Umbilical cord (tissue), 2 donors: ENCODE data around the gene PLA2G4E. TPM values are rescaled to one million over a fixed set of nuclear protein-coding genes. Genes with fewer than 3 reads are reported as not detected.
A peak's percentile ranks its signal among the peaks of the same experiment; 100 is the strongest.

Experiments used
- DNase-seq: peaks from one replicate; pipeline ENCODE4 v3.0.0-alpha.2; 2015; ENCODE audit warnings: low spot score
- total RNA-seq: library from RNA; depleted of rRNA; stranded (reverse); fragments of >200 nt; gene quantifications from one replicate; pipeline ENCODE4 v1.2.3, GENCODE V29; 2014; ENCODE audit warnings: low replicate concordance; ENCODE audit not compliant: insufficient read depth

PLA2G4E gene
- total RNA-seq, 1 donor from 2014 or later: 0.72 TPM

DNA sequence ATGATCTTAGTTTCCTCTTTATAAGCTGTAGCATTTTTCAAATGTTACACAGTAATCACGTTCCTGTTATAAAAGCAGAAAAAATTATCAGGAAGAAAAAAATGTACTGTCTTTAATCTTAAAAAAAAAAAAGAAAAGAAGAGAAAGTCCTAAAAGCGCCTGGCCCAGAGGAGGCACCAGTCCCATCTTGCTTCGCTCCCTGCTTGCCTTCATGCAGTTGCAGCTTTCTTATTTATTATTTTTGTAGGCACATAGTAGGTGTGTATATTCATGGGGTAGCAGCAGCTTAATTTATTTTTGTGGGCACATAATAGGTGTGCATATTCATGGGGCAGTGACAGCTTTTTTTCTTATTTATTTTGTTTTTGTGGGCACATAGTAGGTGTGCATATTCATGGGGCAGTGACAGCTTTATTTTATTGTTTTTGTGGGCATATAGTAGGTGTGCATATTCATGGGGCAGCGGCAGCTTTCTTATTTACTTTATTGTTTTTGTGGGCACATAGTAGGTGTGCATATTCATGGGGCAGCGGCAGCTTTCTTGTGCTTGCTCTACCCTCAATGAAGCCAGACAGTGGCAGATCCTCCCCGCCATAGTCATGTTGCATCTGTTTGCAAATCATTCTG is 43.0 kb downstream of the PLA2G4E start:
- no peak for DNase-seq

DNA sequence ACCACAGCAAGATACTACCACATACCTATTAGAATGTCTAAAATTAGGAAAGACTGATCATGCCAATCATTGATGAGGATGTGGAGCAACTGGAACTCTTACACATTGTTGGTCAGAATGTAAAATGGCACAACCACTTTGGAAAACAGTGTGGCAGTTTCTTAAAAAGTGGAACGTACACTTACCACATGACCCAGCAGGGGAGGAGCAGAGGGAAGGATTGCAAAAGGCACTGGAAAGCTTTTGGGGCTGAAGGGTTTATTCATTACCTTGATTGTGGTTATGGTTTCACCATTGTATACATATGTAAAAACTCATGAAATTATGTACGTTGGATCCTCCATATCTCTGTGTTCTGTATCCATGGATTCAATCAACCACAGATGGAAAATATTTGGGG is 45.2 kb downstream of the PLA2G4E start:
- no peak for DNase-seq

DNA sequence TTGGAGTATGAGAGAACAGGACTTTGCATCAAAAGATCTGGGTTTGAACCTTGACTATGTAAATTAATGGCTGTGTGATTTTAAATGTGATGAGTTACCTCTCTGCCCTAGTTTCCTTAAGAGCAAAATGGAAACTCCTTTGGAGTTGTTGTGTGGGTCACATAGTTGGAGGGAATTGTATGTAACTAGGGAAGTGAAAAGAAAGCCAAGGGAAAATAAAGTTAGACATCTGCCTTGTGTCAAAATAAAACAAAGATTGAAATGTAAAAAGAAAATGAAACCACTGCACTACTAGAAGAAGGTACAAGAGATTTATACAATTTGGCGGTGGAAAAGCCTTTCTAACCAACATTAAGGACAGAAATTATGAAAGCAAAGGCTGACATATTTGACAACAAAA is 46.8 kb downstream of the PLA2G4E start:
- no peak for DNase-seq

DNA sequence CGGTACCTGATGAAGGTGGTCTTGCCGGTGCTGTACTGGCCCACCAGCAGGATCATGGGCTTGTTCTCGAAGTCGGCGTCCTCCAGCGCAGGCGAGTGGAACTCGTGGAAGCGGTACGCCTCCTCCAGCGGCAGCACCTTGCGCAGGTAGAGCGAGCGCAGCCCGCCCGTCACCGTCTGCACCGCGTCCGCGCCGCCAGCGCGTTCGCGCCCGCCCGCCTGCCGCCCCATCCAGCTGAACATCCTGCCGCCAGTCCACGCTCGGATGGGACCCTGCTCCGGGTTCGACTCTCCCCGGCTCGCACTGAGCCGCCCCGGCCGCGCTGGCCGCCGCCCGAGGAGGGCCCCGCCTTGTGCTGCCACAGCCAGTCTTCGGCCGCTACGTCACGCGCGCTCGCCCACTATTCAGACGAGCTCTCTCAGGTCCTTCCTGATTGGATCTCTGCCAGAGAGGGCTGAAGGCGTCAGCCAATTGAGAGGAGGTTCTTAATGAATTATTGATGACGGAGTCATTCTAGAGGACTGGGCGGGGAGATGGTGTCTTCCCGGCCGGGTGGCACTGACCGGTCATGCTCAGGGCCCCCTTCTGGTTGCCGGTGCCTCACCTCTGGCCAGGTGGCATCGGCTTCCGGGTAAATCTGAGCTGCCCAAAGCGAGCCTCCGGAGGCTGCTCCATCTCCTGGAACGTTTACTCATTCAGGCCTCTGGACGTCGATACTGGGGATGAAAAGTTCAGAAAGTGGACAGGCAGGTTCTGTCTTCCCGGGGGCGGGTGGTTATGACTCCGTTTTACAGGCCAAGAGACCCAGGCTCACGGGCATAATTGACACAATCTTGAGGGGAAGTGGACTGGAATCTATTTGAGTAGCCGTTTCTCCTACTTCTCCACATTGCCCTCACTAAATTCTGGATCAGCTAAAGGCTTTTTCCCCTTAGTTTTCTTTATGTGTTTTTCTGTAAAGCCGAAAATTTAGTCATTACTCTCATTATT is 48.3 kb downstream of the PLA2G4E start, which contains the start of gene EHD4:
Gene EHD4 (minus strand): TSS at position 305 of the 990 bp plus-strand sequence. CDS start 63 bp downstream, at position 242.
- peak; percentile 99 for DNase-seq

DNA sequence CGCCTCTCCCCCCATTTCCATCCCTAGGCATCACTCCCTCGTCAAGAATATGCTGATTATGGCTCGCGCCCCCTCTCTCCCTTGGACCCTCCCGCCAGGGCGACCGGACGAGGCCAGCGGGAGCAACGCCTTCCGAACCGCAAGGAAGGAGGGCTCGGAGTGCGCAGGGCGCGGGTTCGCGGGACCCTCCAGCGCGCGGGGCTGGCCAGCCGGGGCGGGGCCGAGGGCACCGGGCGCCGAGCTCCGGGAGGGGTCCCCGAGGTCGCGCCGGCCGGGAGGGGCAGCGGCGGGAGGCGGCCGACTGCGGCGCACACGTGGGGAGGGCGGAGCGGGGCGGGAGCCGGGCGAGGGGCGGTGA is 49.0 kb downstream of the PLA2G4E start:
- peak; percentile 28 for DNase-seq

DNA sequence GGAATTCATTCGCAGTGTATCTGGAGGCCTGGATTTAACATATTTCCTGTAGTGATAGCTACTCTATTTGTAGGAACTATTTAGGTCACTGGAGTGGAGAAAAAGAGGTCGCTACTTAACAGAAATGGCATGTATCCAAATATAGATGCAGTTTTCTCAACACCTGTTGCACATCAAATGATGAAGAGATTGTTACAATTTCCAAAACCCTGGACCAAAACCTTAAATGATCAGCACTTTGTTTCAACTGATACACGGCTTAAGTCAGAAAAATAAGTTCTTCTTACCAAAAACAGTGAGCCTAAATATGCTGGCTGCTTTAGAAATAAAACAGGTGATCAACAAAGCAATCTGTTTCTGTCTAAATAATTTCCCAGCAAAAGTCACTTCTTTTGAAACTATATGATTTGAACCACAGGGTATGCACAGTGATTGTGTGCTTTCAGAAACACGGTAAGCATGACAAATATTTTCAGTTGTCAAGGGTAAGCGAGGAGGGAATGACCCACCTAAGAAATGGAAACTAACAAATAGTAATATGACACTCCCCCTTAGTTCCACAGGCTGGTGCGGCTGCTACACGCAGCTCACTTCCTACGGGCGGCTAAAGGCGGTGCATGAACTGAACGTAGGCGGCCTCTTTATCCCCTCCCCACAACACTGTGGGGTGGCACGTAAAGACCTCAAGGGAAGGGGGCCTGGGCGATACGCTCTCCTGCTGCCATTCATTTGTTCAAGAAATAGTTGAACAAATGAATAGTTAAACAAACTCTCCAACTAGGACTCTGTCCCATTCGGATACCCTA is 49.5 kb downstream of the PLA2G4E start:
- DNase-seq: peak; percentile 77

DNA sequence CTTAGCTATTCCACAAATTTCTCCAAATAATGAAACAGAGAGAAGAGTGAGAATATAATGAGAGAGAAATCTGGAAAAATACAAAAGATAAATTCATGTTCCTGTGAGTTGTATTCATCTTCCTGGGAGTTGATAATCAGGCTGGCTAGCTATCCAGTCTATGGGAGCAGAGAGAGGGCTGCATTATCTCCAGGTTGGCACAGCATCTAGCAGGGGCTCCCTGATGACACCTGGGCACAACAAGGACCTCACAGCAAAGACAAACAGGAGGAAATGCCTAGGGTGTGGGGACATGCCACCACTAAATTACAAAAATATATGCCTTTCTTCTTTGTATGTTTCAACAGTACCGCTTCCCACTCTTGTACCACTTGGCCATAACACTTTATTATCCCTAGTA is 50.4 kb downstream of the PLA2G4E start:
- no peak for DNase-seq

DNA sequence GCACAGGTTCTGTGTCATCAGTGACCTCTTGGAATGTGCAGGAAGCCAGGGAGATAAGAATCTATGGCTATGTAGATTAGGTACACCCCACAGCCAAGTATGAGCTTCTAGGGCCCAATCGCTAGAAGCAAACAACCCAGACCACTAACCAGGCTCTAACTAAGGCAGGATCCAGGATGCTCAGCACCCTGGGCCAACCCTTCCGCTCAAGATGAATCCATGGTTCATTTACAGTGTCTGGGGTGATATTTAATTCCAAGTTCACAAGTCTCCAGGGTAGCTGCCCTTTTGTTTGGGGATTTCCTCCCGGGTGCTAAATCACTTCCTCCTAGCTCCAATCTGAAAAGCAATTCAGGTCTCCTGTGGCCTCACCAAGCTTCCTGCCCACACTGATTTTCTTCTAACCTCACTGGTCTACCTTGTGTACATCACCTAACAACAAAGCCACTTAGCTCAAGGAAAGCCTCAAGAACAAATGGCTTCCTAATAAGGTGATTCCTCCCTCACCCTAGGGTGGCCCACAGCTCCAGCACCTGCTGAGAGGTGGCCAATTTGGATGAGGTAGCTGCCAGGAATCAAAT is 50.9 kb downstream of the PLA2G4E start:
- DNase-seq: no peak

DNA sequence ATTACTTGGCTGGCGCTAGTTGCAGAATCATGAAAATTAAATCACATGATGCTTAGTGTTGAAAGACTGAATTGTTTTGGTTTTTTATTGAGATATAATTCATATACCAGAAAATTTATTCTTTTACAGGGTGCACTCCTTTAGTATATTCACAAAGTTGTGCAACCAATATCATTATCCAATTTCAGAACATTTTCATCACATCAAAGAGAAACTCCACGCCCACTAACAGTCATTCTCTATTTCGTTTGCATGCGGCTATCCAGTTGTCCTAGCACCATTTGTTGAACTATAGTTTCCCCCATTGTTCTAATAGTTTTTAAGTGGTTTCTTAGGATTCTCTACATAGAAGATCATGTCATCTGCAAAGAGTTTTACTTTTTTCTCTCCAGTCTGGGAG is 52.1 kb downstream of the PLA2G4E start:
- no peak for DNase-seq

DNA sequence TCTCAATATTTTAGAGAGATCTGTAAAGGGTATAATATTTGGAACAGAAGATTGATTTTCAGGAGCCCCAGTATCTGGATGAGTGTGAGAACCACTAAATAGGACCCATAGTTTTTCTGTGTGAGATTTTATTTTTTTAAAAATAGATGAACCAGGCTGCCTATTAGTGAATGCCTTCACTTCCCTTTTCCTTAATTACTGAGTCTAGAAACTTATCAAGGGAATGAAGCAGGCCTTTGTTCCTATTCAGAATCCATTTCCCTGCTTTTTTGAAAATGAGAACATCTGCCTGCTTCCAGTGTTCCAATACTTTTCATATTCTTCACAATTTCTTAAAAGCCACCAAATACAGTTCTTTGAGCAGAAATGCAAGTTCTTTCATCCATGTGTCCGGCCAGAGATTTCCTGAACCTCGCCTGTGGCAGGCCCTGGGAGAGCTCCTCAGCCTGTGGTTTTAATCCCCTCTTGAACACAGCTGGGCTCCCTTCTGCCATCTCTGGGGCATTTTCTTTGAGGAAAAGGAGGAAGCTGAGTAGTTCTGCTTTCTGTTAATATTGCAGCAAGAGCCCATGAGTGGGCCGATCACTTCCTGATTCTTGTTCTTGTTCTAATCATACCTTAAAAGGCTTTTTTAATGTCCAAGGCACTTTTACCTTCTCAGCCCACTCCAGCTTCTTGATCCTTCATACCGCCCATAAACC is 53.2 kb downstream of the PLA2G4E start:
- DNase-seq: peak; percentile 75

DNA sequence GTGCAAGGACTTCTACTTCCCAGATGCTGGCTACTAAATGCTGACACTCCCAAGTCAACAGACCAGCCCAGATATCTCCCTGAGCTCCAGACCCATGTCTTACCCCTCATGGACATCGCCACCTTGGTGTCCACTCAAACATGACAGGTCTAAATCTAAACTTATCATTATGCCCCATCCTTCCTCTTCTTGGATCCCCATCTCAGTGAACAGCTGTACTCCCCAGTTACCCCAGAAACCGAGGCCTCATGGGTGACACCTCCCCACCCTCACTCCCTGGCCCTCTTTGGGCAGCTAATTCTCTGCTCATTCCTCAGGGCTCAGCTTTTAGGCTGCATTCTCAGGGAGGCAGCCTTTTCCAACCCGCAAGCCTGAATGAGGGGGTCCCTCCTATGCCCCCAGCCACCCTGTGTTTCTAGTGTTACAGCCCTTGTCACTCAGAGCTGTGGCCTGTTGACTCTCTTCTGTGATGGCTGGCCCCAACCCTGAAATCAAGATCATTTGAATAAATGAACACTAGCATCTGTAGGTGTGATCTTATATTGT is 53.8 kb downstream of the PLA2G4E start:
- no peak for DNase-seq

DNA sequence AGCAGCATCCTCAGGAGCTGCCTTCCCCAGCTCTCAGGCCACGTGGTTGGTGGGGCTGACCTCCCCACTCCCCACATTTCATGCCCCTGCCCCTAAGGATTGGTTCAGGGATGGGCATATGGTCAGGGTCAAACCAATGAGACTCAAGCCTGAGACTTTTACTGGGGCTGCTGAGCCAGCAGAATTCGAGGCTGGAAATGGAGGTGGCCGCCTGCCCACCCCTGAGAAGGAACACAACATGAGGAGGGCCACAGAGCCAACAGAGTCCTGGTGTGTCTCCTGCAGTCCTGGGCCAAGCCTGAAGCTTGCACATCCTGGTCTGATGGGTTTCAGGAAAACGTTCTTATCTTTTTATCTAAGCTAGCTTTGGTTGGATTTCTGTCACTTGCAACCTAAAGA is 54.4 kb downstream of the PLA2G4E start:
- DNase-seq: no peak

DNA sequence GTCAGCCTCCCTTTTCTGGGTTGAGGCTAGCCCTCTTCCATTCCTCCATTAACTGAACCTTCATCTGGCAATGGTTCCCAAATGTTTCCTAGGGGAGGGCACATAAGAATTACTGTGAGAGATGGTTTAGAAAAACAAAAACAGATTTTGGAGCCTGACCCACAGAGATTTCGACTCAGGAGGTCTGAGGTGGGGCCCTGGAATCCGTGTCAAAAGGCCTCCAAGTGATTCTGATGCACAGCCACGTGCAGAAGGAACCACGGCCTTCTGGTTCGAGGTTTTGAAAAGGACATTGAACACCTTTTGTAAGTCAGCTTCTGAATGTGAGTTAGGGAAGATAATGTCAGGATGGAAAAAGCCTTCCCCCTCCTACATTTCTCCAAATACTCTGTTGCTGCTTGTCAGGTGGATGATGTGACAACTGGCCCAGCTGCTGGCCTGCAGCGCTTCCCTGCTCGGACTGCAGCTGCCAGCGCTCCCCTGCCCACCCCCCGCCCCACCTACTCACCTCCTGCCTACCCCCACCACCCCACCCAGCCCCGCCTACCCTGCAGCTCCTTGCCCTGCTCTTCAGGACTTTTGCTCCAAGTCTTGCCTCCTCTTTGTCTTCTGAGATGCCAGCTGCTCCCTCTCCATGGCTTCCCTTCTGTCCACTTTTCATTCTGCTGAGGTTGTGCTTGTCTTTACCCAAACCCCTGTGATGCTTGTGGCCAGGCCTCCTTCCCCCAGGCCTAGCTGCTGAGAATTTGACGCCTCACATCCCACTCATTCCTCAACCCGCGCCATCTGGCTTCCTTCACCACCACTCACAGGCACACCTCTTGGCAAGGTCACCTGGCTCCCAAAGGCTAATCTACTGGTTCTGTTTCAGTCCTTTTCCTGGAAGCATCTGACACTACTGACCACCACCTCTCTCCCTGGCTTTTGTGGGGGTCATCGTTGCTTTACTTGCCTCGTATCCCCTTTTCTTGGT is 55.1 kb downstream of the PLA2G4E start:
- DNase-seq: no peak

DNA sequence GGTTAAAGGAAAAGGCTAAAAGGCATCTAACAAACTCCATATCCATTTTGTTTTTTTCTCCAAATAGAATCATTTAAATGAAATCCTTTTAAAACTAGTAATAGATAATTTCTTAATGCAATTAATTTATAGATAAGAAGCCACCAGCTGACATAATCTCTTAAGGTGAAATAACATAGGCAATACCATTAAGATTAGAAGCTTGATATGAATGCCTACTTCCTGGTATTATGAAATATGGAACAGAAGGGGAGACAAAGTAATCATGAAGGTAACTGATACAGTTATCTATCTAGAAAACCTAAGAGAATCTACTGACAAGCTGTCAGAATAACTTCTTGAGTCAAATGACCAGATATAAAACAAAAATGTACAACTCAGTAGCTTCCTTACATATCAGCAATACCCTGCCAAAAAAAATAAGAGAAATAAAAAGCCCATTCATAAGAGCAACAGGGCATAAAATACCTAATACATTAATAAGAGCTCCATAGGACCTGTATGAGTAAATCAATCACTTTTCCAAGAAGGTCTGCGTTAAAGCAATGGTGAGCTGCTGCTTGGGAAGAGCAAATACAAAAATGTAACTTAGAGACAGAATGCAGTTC is 59.1 kb downstream of the PLA2G4E start:
- no peak for DNase-seq

DNA sequence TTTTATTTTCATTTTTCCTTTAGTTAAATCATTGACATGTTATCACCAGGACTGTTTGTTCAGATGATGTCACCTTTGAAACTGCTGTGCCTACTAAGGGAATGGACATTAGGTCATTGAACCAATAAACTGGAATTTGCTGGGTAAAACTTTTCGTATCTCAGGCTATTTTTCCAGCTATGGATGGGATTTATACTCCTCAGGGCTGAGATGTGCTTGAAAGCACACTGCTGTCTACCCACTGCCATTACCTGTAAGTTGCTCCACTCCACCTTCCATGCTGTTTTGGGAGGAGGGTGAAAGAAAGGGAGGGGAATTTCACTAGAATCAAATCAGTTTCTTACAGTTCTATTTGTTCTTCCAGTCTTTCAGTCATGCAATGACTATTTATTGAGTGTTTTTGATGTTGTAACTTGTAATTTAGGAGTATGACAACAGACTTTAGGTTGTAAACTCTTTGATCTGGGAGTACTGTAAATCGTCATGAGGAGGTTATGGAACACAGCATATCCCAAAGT is 59.8 kb downstream of the PLA2G4E start:
- no peak for DNase-seq

DNA sequence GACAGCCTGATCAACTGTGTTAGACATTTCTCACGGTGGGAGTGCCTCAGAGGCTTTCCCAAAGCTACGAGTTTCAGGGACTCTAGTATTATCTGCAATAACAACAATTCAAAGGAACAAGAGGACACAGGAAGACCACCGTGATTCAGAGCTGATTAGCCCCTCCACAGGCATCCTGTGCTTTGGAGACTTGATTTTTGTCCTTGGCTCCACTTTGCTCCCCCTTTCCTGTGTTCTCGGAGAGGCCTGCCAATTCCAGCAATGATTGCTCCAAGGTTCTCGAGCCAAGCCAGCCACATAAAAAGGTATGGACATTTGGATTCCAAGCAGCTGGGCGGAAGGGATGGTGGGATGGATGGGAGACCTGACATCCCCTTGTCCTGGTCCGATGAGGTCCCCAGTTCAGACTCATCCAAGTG is 62.8 kb downstream of the PLA2G4E start:
- no peak for DNase-seq

DNA sequence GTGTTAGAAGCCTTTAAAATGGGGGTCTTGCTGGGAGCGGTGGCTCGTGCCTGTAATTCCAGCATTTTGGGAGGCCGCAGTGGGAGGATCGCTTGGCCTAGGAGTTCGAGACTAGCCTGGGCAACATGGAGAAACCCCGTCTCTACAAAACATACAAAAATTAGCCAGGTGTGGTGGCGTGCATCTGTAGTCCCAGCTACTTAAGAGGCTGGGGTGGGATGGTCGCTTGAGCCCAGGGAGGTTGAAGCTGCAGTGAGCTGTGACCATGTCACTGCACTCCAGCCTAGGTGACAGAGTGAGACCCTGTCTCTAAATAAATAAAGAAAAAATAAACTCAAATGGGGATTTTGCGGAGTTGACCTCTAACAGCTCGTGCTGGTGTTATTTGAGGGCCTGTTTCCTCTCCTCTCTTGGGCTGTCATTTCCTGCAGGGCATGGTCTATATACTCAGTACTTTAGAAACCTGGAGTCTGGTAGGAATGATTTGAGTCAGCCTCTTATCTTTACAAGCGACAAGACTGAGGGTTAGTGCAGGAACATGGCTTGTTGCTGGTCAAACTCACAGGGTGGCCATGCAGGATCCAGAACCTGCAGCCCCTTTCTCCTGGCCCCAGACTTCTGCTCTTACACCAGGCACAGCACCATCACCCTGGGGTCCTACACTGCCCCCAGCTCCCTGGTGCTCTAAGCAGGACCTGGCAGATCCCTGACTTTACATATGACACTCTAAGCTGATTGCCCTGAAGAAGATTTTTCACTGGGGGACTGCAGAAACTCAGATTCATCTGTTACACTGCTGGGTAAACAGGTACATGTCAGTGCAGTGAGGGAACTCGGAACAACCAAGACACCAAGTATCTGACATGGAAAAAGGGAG is 63.6 kb downstream of the PLA2G4E start:
- peak; percentile 65 for DNase-seq
